CD4-positive, CD25-positive, alpha-beta regulatory T cell (primary cell): ENCODE measurements around the gene CHCHD5. TPM values are rescaled to one million over a fixed set of nuclear protein-coding genes. Genes with fewer than 3 reads are reported as not detected.

ENCODE experiments used
- ATAC-seq, 2 donors: fragments of 150-1000 bp; cut with Tn5 transposase; one replicate each; pipeline ENCODE4 v1.10.0; 2021; ENCODE audit warnings: low read depth in 2 of 2, moderate number of reproducible peaks in 2 of 2, moderate library complexity in 1 of 2
- DNase-seq, 3 donors: peaks; one replicate each; pipeline versions ENCODE4 v3.0.0 to v3.0.0-alpha.2; 2012 to 2022; ENCODE audit warnings: mixed read lengths in 1 of 3
- H3K27ac ChIP-seq: one replicate; pipeline ENCODE4 v1.7.0; 2013; ENCODE audit warnings: mild to moderate bottlenecking, low read length; ENCODE audit not compliant: insufficient read depth, poor library complexity, severe bottlenecking
- H3K27me3 ChIP-seq: one replicate; pipeline ENCODE4 v1.7.0; 2013; ENCODE audit warnings: low read length; ENCODE audit not compliant: control insufficient read depth, insufficient read depth
- H3K36me3 ChIP-seq: one replicate; pipeline ENCODE4 v1.7.0; 2013; ENCODE audit warnings: mild to moderate bottlenecking, low read length, moderate library complexity; ENCODE audit not compliant: control insufficient read depth, insufficient read depth
- H3K4me1 ChIP-seq: 2 replicates; pipeline ENCODE4 v1.7.0; 2013; ENCODE audit warnings: mild to moderate bottlenecking, low read length; ENCODE audit not compliant: insufficient read depth, control insufficient read depth, poor library complexity, severe bottlenecking
- H3K4me3 ChIP-seq: one replicate; pipeline ENCODE4 v1.7.0; 2013; ENCODE audit warnings: low read depth, mild to moderate bottlenecking, low read length, moderate library complexity
- H3K9me3 ChIP-seq, 2 experiments: 1 replicate in 1 of 2; 2 replicates in 1 of 2; pipeline ENCODE4 v1.7.0; 2013; ENCODE audit warnings: low read length in 2 of 2, mild to moderate bottlenecking in 1 of 2, moderate library complexity in 1 of 2; ENCODE audit not compliant: control insufficient read depth in 2 of 2
- H3K27ac Mint-ChIP-seq, 3 donors: one replicate each; pipeline ENCODE4 v1.8.0; 2020 to 2022; ENCODE audit warnings: mild to moderate bottlenecking in 3 of 3, mixed read lengths in 3 of 3, moderate library complexity in 2 of 3
- H3K27me3 Mint-ChIP-seq: one replicate; pipeline ENCODE4 v1.8.0; 2022; ENCODE audit warnings: mild to moderate bottlenecking, mixed read lengths
- H3K36me3 Mint-ChIP-seq: one replicate; pipeline ENCODE4 v1.8.0; 2020; ENCODE audit warnings: mixed read lengths
- H3K4me1 Mint-ChIP-seq, 4 donors: one replicate each; pipeline ENCODE4 v1.8.0; 2020 to 2022; ENCODE audit warnings: mixed read lengths in 4 of 4, mild to moderate bottlenecking in 1 of 4
- H3K4me3 Mint-ChIP-seq, 4 donors: one replicate each; pipeline ENCODE4 v1.8.0; 2020 to 2022; ENCODE audit warnings: mild to moderate bottlenecking in 4 of 4, mixed read lengths in 4 of 4, moderate library complexity in 3 of 4
- H3K9me3 Mint-ChIP-seq, 7 donors: one replicate each; pipeline ENCODE4 v1.8.0; 2020 to 2022; ENCODE audit warnings: mixed read lengths in 7 of 7, mild to moderate bottlenecking in 3 of 7, moderate library complexity in 2 of 7
- polyA plus RNA-seq, 4 donors: library from polyadenylated mRNA; unstranded; fragments of 300-500 nt; fragmentation: Illumina TruSeq; gene quantifications; one replicate each; pipeline ENCODE4 v1.2.3, GENCODE V29; 2021
- total RNA-seq: library from RNA; stranded (reverse); gene quantifications from one replicate; pipeline ENCODE4 v1.2.3, GENCODE V29; 2022

CHCHD5 gene
- total and polyA plus RNA-seq, 5 donors from 2014 or later: 18.2 to 76.7 (median 63.9) TPM

DNA sequence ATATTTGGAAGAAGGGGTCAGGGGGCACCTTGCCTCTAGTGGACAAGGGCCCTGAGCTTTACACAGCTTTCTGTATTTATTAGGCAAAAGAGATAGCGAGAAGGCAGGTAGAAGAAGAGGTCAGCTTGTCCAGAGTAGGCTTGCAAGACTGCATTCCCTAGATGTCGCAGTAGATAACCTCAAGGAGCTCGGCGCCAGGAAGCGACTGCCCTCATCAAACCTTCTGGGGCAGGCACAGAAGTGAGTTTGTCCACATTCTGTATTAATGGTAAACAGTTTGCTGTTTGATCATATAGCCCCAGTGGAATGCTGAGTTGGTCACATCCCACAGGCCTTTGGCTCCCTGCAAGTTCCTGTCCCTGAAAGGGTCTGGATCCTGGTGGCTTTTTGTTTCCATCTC is 7.0 kb downstream of the CHCHD5 start:
- ATAC-seq: no peak
- H3K9me3 Mint-ChIP-seq: peaks cover 0 to 2% (median 0%) of the 10 kb centered on the region in 7 donors
- no peak overlapping the region for H3K27ac Mint-ChIP-seq
- Histone ChIP-seq H3K4me3 (no peak overlapping the region), H3K27me3 (no peaks in the 10 kb centered on the region), H3K27ac (no peak overlapping the region), H3K36me3 (peaks cover 25% of the 10 kb centered on the region), H3K9me3 (no peaks in the 10 kb centered on the region), H3K4me1 (peaks cover 3% of the 10 kb centered on the region)
- H3K36me3 Mint-ChIP-seq: peaks cover 34% of the 10 kb centered on the region
- peaks cover 0 to 15% (median 10%) of the 10 kb centered on the region in 4 donors for H3K4me1 Mint-ChIP-seq
- no peaks in the 10 kb centered on the region for H3K27me3 Mint-ChIP-seq
- H3K4me3 Mint-ChIP-seq: no peak overlapping the region
- no peak for DNase-seq

DNA sequence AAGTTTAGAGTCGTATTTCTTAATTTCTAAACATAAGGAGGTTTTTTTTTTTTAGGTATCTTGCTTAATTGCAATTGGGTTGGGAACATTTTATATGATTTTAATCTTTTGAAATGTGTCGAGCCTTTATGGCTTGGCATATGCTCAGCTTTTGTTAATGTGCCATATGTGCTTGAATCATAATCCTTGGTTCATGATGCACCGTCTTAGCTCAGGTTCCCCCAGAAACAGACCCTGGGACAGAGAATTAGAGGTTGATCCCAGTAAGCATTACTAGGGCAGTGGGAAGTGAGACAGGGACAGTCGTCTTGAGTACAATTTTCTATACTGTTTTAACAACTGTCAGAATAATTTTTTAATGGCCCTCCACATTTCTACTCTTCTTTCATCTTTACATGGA is 9.3 kb downstream of the CHCHD5 start:
- no peak for ATAC-seq
- no peaks in the 10 kb centered on the region for H3K9me3 ChIP-seq
- peaks cover 6% of the 10 kb centered on the region for H3K36me3 ChIP-seq
- H3K36me3 Mint-ChIP-seq: peaks cover 19% of the 10 kb centered on the region
- no peaks in the 10 kb centered on the region for H3K4me1 ChIP-seq
- no peak overlapping the region for H3K27ac Mint-ChIP-seq
- H3K27me3 Mint-ChIP-seq: no peaks in the 10 kb centered on the region
- H3K4me1 Mint-ChIP-seq: peaks cover 0 to 5% (median 1%) of the 10 kb centered on the region in 4 donors
- no peak overlapping the region for H3K27ac ChIP-seq
- DNase-seq: no peak
- H3K4me3 Mint-ChIP-seq: peak overlapping the region in 1 of 4 donors; percentile 37
- H3K27me3 ChIP-seq: no peaks in the 10 kb centered on the region
- H3K4me3 ChIP-seq: no peak overlapping the region
- no peaks in the 10 kb centered on the region for H3K9me3 Mint-ChIP-seq

- Mint-ChIP-seq H3K27ac (peak overlapping the region in 1 of 3 donors; percentile 43), H3K9me3 (no peaks in the 10 kb centered on the region), H3K4me3 (no peak overlapping the region), H3K27me3 (no peaks in the 10 kb centered on the region), H3K36me3 (peaks cover 11% of the 10 kb centered on the region), H3K4me1 (peaks cover 0 to 11% (median 4%) of the 10 kb centered on the region in 4 donors)
- ATAC-seq (no peak), DNase-seq (no peak)
- Histone ChIP-seq H3K27ac (no peak overlapping the region), H3K9me3 (no peaks in the 10 kb centered on the region), H3K36me3 (no peaks in the 10 kb centered on the region), H3K4me1 (no peaks in the 10 kb centered on the region), H3K27me3 (no peaks in the 10 kb centered on the region), H3K4me3 (no peak overlapping the region)
These were observed 13.3 kb downstream of the CHCHD5 start for GRCh38 chr2:112597537-112598322.

DNA sequence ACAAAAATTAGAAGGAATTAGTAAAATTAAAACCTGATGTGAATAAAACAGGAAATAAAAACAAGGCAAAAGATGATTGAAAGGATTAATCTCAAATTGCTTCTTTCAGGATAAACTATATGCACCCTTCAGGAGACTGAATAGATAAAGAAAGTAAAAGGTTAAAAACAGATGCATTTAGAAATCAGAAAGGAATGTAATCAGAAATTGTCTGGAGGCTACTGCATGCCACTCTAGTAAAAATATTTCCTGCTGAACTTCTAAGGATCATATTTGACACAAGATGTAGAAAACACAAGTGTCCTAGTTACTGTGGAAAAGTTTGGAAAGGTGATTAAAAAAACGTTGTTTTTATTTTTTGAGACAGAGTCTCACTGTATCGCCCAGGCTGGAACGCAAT is 16.2 kb downstream of the CHCHD5 start:
- H3K4me1 Mint-ChIP-seq: peaks cover 0 to 6% (median 4%) of the 10 kb centered on the region in 4 donors
- Histone ChIP-seq H3K36me3 (no peaks in the 10 kb centered on the region), H3K4me1 (no peaks in the 10 kb centered on the region), H3K27me3 (no peaks in the 10 kb centered on the region), H3K27ac (no peak overlapping the region), H3K4me3 (no peak overlapping the region), H3K9me3 (no peaks in the 10 kb centered on the region)
- ATAC-seq: no peak
- no peak for DNase-seq
- no peaks in the 10 kb centered on the region for H3K36me3 Mint-ChIP-seq
- H3K27me3 Mint-ChIP-seq: no peaks in the 10 kb centered on the region
- H3K4me3 Mint-ChIP-seq: no peak overlapping the region
- H3K9me3 Mint-ChIP-seq: no peaks in the 10 kb centered on the region
- H3K27ac Mint-ChIP-seq: no peak overlapping the region

GRCh38 chr2:112601754-112602153 is 17.3 kb downstream of the CHCHD5 start:
- Histone ChIP-seq H3K4me1 (no peaks in the 10 kb centered on the region), H3K36me3 (no peaks in the 10 kb centered on the region), H3K4me3 (no peak overlapping the region), H3K27me3 (no peaks in the 10 kb centered on the region), H3K9me3 (no peaks in the 10 kb centered on the region), H3K27ac (no peak overlapping the region)
- H3K27me3 Mint-ChIP-seq: no peaks in the 10 kb centered on the region
- H3K9me3 Mint-ChIP-seq: no peaks in the 10 kb centered on the region
- DNase-seq: no peak
- ATAC-seq: no peak
- H3K4me1 Mint-ChIP-seq: peaks cover 0 to 6% (median 4%) of the 10 kb centered on the region in 4 donors
- H3K36me3 Mint-ChIP-seq: no peaks in the 10 kb centered on the region
- no peak overlapping the region for H3K4me3 Mint-ChIP-seq
- no peak overlapping the region for H3K27ac Mint-ChIP-seq

DNA sequence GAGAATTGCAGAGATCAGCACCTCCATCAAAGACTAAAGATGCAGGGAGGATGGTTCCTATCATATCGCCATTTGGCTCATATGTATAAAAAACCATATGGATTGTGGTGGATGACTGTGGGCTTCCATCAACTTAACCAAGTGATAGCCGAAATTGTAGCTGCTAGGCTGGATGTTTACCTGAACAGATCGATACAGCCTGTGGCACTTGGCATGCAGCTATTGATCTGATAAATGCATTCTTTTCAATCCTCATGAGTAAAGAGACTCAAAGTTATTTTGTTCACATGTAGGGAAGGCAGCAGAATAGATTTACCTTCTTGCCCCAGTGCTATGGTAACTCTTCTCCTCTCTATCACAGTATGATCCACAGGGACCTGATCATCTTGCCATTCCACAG is 18.5 kb downstream of the CHCHD5 start:
- Histone ChIP-seq H3K36me3 (no peaks in the 10 kb centered on the region), H3K27ac (no peak overlapping the region), H3K4me3 (no peak overlapping the region), H3K9me3 (no peaks in the 10 kb centered on the region), H3K27me3 (no peaks in the 10 kb centered on the region), H3K4me1 (no peaks in the 10 kb centered on the region)
- ATAC-seq (no peak), DNase-seq (no peak)
- Mint-ChIP-seq H3K27me3 (no peaks in the 10 kb centered on the region), H3K36me3 (no peaks in the 10 kb centered on the region), H3K27ac (no peak overlapping the region), H3K9me3 (no peaks in the 10 kb centered on the region), H3K4me3 (no peak overlapping the region), H3K4me1 (peaks cover 0 to 6% (median 4%) of the 10 kb centered on the region in 4 donors)

DNA sequence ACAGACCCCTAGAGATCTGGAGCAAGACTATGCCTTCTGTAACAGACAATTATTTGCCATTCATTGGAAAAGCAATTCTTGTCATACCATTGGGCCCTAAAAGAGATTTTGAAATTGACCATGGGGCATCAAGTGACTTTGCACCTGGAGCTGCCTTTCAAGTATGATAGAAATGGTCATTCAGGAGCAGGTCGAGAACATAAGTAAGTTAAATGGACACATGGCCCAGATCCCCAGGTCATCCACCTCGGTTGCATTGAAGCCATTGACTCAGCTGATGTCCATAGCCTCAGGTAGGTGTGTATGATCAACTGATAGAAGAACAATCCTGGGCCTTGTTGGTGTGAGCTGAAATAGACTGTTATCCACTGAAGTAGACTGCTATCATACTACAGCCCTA is 19.3 kb downstream of the CHCHD5 start:
- Histone ChIP-seq H3K4me1 (no peaks in the 10 kb centered on the region), H3K27me3 (no peaks in the 10 kb centered on the region), H3K4me3 (no peak overlapping the region), H3K9me3 (no peaks in the 10 kb centered on the region), H3K36me3 (no peaks in the 10 kb centered on the region), H3K27ac (no peak overlapping the region)
- peaks cover 4% of the 10 kb centered on the region for H3K27me3 Mint-ChIP-seq
- ATAC-seq (no peak), DNase-seq (no peak)
- peaks cover 0 to 6% (median 4%) of the 10 kb centered on the region in 4 donors for H3K4me1 Mint-ChIP-seq
- H3K27ac Mint-ChIP-seq: no peak overlapping the region
- no peaks in the 10 kb centered on the region for H3K36me3 Mint-ChIP-seq
- no peak overlapping the region for H3K4me3 Mint-ChIP-seq
- no peaks in the 10 kb centered on the region for H3K9me3 Mint-ChIP-seq

DNA sequence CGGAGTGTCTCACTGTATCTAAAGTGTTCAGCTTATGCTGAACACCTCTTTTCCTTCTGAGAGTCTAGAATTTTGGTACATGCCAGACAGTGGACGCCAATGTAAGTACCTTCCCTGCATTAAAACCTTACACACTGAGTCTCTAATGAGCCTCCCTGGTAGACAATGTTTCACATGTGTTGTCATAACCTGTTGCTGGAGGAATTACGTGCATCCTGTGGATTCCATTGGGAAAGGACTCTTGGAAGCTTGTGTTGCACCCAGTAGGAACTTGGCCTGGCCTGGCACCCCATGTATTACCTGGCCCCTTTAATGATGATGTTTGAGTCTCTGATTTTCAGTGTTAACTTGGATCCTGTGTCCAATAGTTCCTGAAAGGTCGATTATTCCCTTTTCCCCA is 20.5 kb downstream of the CHCHD5 start:
- Histone ChIP-seq H3K4me1 (no peaks in the 10 kb centered on the region), H3K27ac (no peak overlapping the region), H3K4me3 (no peak overlapping the region), H3K9me3 (no peaks in the 10 kb centered on the region), H3K36me3 (no peaks in the 10 kb centered on the region), H3K27me3 (no peaks in the 10 kb centered on the region)
- ATAC-seq (no peak), DNase-seq (no peak)
- no peak overlapping the region for H3K27ac Mint-ChIP-seq
- no peaks in the 10 kb centered on the region for H3K9me3 Mint-ChIP-seq
- H3K4me1 Mint-ChIP-seq: peaks cover 0 to 4% (median 3%) of the 10 kb centered on the region in 4 donors
- H3K4me3 Mint-ChIP-seq: no peak overlapping the region
- peaks cover 4% of the 10 kb centered on the region for H3K27me3 Mint-ChIP-seq
- H3K36me3 Mint-ChIP-seq: no peaks in the 10 kb centered on the region
